ENCODE measurements around the gene CD300LB.

CD300LB gene

GRCh38 chr17:74554909-74555308, 23.6 kb upstream of the CD300LB start:
- DNase-seq = peak in 1 of 2 donors; percentile 37
- Histone ChIP-seq H3K9me3 (no peaks in the 10 kb centered on the region), H3K4me1 (no peaks in the 10 kb centered on the region), H3K4me3 (no peak overlapping the region), H3K27ac (no peak overlapping the region), H3K36me3 (no peaks in the 10 kb centered on the region), H3K27me3 (peaks cover 0 to 13% of the 10 kb centered on the region in 2 donors)
- intact Hi-C loops (cut with DNase I; ENCODE audit: low total_unique reads) = no loop called here
- no peak for TF ChIP-seq CTCF (IDR thresholded peaks at IDR 0.05)

GRCh38 chr17:74552037-74552436, 20.8 kb upstream of the CD300LB start:
- Histone ChIP-seq H3K4me1 (no peaks in the 10 kb centered on the region), H3K27ac (no peak overlapping the region), H3K4me3 (no peak overlapping the region), H3K9me3 (no peaks in the 10 kb centered on the region), H3K27me3 (peaks cover 0 to 14% of the 10 kb centered on the region in 2 donors), H3K36me3 (no peaks in the 10 kb centered on the region)
- DNase-seq = no peak
- intact Hi-C loops (cut with DNase I; ENCODE audit: low total_unique reads) = no loop called here
- no peak for TF ChIP-seq CTCF (IDR thresholded peaks at IDR 0.05)

- Histone ChIP-seq H3K36me3 (no peaks in the 10 kb centered on the region), H3K4me1 (no peaks in the 10 kb centered on the region), H3K27ac (no peak overlapping the region), H3K27me3 (peaks cover 0 to 14% of the 10 kb centered on the region in 2 donors), H3K4me3 (no peak overlapping the region), H3K9me3 (no peaks in the 10 kb centered on the region)
- TF ChIP-seq CTCF (IDR thresholded peaks at IDR 0.05) = no peak
- intact Hi-C loops (cut with DNase I; ENCODE audit: low total_unique reads) = no loop called here
- DNase-seq = no peak
Measured at GRCh38 chr17:74550602-74551001, 19.3 kb upstream of the CD300LB start.

- no peak for DNase-seq
- Histone ChIP-seq H3K27me3 (peaks cover 0 to 14% of the 10 kb centered on the region in 2 donors), H3K27ac (no peak overlapping the region), H3K36me3 (no peaks in the 10 kb centered on the region), H3K4me3 (no peak overlapping the region), H3K4me1 (no peaks in the 10 kb centered on the region), H3K9me3 (no peaks in the 10 kb centered on the region)
- no peak for TF ChIP-seq CTCF (IDR thresholded peaks at IDR 0.05)
- intact Hi-C loops (cut with DNase I; ENCODE audit: low total_unique reads) = no loop called here
Measured at GRCh38 chr17:74549343-74549742, 18.1 kb upstream of the CD300LB start.

- intact Hi-C loops (cut with DNase I; ENCODE audit: low total_unique reads) = no loop called here
- TF ChIP-seq CTCF (IDR thresholded peaks at IDR 0.05) = no peak
- no peak overlapping the region for H3K27ac ChIP-seq
- H3K4me1 ChIP-seq = no peaks in the 10 kb centered on the region
- no peaks in the 10 kb centered on the region for H3K9me3 ChIP-seq
- peaks cover 0 to 17% of the 10 kb centered on the region in 2 donors for H3K27me3 ChIP-seq
- DNase-seq = no peak
- H3K4me3 ChIP-seq = no peak overlapping the region
- H3K36me3 ChIP-seq = no peaks in the 10 kb centered on the region
Measured at GRCh38 chr17:74547736-74548135, 16.5 kb upstream of the CD300LB start.

- no peaks in the 10 kb centered on the region for H3K9me3 ChIP-seq
- peaks cover 0 to 17% of the 10 kb centered on the region in 2 donors for H3K27me3 ChIP-seq
- intact Hi-C loops (cut with DNase I; ENCODE audit: low total_unique reads) = no loop called here
- H3K27ac ChIP-seq = no peak overlapping the region
- no peak for DNase-seq
- H3K36me3 ChIP-seq = no peaks in the 10 kb centered on the region
- H3K4me3 ChIP-seq = no peak overlapping the region
- TF ChIP-seq CTCF (IDR thresholded peaks at IDR 0.05) = no peak
- H3K4me1 ChIP-seq = no peaks in the 10 kb centered on the region
Measured at GRCh38 chr17:74547264-74547663, 16.0 kb upstream of the CD300LB start.

Data from tibial artery (tissue), 4 donors.